ENCODE measurements around the gene ARPC2. TPM values are rescaled to one million over a fixed set of nuclear protein-coding genes. Genes with fewer than 3 reads are reported as not detected.

Gene ARPC2
- polyA plus RNA-seq, 1 donor from 2014 or later, result 167 TPM

DNA sequence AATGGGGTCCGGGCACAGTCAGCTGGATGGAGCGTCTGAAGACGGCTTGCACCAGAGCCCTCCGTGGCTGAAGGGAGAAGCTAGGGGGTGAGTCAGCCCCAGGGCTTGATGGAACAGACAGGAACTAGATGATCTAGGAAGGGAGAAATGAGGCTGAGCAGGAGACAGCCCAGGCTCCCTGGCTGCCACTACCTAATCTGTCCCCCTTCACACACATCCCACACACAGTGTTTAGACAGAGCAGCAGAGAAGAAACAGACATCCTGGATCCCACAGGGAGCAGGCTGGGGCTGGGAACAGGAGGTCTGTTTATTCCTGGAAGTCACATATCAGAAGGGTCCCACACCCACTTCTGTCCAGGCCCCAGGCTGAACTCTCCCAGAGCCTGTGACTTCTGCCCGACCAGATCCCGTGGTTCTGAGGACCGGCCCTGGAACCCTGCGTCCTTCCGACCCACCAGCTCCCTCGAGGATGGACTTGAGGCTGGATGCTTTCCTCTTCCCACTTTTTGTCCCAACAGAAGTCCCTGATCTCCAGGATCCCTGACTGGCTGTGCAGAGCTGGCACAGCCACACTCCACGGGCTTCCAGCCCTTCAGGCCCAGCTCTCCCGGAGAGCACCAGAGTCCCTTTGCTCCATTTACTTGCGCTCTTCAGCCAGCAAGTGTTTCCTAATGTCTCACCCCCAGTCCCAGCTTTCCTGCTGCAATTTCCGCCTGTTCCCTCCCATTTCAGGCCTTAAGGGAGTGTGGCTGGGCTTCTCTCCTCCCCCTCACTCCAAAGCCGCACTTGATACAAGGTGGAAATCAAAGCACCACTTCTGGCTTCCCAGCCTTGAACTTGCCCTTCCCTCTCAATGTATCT is 42.3 kb downstream of the ARPC2 start:
- H3K27ac ChIP-seq (ENCODE audit: low read length), result no peak overlapping the region
- peaks cover 10% of the 10 kb centered on the region for H3K36me3 ChIP-seq (ENCODE audit: insufficient read depth, low read length)

GRCh38 chr2:218260166-218260565 is 43.2 kb downstream of the ARPC2 start:
- H3K9ac ChIP-seq (ENCODE audit: low read length), result no peak overlapping the region
- H2AFZ ChIP-seq (ENCODE audit: low read depth, low read length), result no peak overlapping the region
- H3K27me3 ChIP-seq (ENCODE audit: insufficient read depth, low read depth, low read length), result no peaks in the 10 kb centered on the region
- H3K9me2 ChIP-seq (ENCODE audit: insufficient read depth, low read length), result no peaks in the 10 kb centered on the region
- H3K79me2 ChIP-seq (replicated peaks; ENCODE audit: insufficient read depth, low read length), result no peaks in the 10 kb centered on the region
- no peak overlapping the region for H3K27ac ChIP-seq (ENCODE audit: low read length)
- H3K4me2 ChIP-seq (ENCODE audit: low read length), result no peak overlapping the region
- TF ChIP-seq EP300 (conservative IDR thresholded peaks at IDR 0.05; ENCODE audit: poor library complexity, severe bottlenecking), result no peak
- TF ChIP-seq EZH2 (IDR thresholded peaks at IDR 0.05; ENCODE audit: borderline replicate concordance, insufficient read depth, low read length, poor library complexity, severe bottlenecking), result no peak
- no peak for TF ChIP-seq RAD21 (conservative IDR thresholded peaks at IDR 0.05)
- H3K9me3 ChIP-seq (ENCODE audit: low read length), result no peaks in the 10 kb centered on the region
- H4K20me1 ChIP-seq (ENCODE audit: insufficient read depth), result no peaks in the 10 kb centered on the region
- H3K36me3 ChIP-seq (ENCODE audit: insufficient read depth, low read length), result peaks cover 3% of the 10 kb centered on the region
- H3F3A ChIP-seq (ENCODE audit: insufficient read depth, low read length, poor library complexity, severe bottlenecking), result no peaks in the 10 kb centered on the region
- no peak overlapping the region for H3K4me3 ChIP-seq (ENCODE audit: low read length)

More for the DNA sequence above, 42.3 kb downstream of the ARPC2 start:
- no peak overlapping the region for H3K4me3 ChIP-seq (ENCODE audit: low read length)
- H3F3A ChIP-seq (ENCODE audit: insufficient read depth, low read length, poor library complexity, severe bottlenecking), result no peaks in the 10 kb centered on the region
- H3K9me2 ChIP-seq (ENCODE audit: insufficient read depth, low read length), result no peaks in the 10 kb centered on the region
- H3K27me3 ChIP-seq (ENCODE audit: insufficient read depth, low read depth, low read length), result no peaks in the 10 kb centered on the region
- H4K20me1 ChIP-seq (ENCODE audit: insufficient read depth), result no peaks in the 10 kb centered on the region
- H2AFZ ChIP-seq (ENCODE audit: low read depth, low read length), result no peak overlapping the region
- H3K9ac ChIP-seq (ENCODE audit: low read length), result no peak overlapping the region
- no peaks in the 10 kb centered on the region for H3K79me2 ChIP-seq (replicated peaks; ENCODE audit: insufficient read depth, low read length)
- no peak overlapping the region for H3K4me2 ChIP-seq (ENCODE audit: low read length)
- no peak for TF ChIP-seq CTCF (IDR thresholded peaks at IDR 0.05; ENCODE audit: poor library complexity, severe bottlenecking)
- no peak for TF ChIP-seq RAD21 (conservative IDR thresholded peaks at IDR 0.05)
- no peak for TF ChIP-seq TAF1 (IDR thresholded peaks at IDR 0.05; ENCODE audit: low read depth)
- TF ChIP-seq POLR2AphosphoS5 (IDR thresholded peaks at IDR 0.05), result no peak
- TF ChIP-seq SMC3 (conservative IDR thresholded peaks at IDR 0.05; ENCODE audit: poor library complexity), result no peak
- H3K9me3 ChIP-seq (ENCODE audit: low read length), result no peaks in the 10 kb centered on the region

DNA sequence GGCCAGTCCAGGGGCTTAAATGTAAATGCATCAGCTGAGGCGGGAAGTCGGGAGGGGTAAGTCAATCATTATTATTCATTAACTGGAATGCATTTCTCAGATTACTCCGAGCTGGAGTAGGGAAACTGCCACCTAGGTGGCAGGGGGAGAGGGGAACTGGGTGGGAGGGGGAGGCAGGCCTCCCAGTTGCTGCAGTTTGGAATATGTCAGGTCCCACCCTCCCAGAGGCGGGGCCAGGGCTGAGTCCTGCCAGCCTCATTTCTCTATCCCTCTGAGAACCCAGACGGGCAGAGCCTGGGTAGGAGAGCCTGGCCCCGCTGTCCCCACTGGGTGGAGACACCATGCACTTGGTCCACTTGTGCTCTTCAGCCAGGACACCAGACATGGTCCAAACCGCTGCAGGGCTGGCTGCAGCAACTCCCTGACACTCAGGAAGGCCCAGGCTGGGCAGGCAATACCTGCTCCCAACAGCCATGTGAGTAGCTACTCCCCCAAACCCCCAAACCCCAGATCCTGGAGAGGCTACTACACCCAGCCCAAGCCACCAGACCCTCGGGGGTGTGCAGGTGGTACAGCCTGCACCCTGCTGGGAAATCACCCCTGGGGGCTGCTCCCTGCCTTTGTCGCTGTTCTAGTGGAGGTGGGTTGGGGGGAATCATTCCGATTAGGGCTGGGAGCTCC is 43.9 kb downstream of the ARPC2 start, which contains the start of gene GPBAR1:
Gene GPBAR1, plus strand, starts transcription at position 274 of the 681 bp plus-strand sequence. CDS start 1,710 bp downstream, outside the sequence.
- Histone ChIP-seq H3K27ac (ENCODE audit: low read length) (no peak within 1 kb of the TSS), H3K9ac (ENCODE audit: low read length) (no peak within 1 kb of the TSS)
- no peak for TF ChIP-seq EP300 (conservative IDR thresholded peaks at IDR 0.05; ENCODE audit: poor library complexity, severe bottlenecking)

More for the DNA sequence above, 43.9 kb downstream of the ARPC2 start, which contains the start of gene GPBAR1:
- no peak within 1 kb of the TSS for H3K4me2 ChIP-seq (ENCODE audit: low read length)
- no peaks in the 10 kb centered on the region for H3K79me2 ChIP-seq (replicated peaks; ENCODE audit: insufficient read depth, low read length)
- no peaks in the 10 kb centered on the region for H3K9me3 ChIP-seq (ENCODE audit: low read length)
- no peak within 1 kb of the TSS for H3K4me3 ChIP-seq (ENCODE audit: low read length)
- no peaks in the 10 kb centered on the region for H3K36me3 ChIP-seq (ENCODE audit: insufficient read depth, low read length)
- H3K27me3 ChIP-seq (ENCODE audit: insufficient read depth, low read depth, low read length), result no peaks in the 10 kb centered on the region
- no peaks in the 10 kb centered on the region for H3F3A ChIP-seq (ENCODE audit: insufficient read depth, low read length, poor library complexity, severe bottlenecking)
- H3K9me2 ChIP-seq (ENCODE audit: insufficient read depth, low read length), result no peaks in the 10 kb centered on the region
- H4K20me1 ChIP-seq (ENCODE audit: insufficient read depth), result no peaks in the 10 kb centered on the region
- H2AFZ ChIP-seq (ENCODE audit: low read depth, low read length), result no peak within 1 kb of the TSS
